ENCODE results near the gene CHST3. TPM values are rescaled to one million over a fixed set of nuclear protein-coding genes. Genes with fewer than 3 reads are reported as not detected.
"Not testable (repeated sequence)": the region's sequence is repeated elsewhere in the genome, so short reads cannot be mapped to it uniquely, and the experiment has no call there.

CHST3 gene
- total RNA-seq, 4 donors from 2014 or later: 41.2 to 56.4 (median 47.4) TPM

DNA sequence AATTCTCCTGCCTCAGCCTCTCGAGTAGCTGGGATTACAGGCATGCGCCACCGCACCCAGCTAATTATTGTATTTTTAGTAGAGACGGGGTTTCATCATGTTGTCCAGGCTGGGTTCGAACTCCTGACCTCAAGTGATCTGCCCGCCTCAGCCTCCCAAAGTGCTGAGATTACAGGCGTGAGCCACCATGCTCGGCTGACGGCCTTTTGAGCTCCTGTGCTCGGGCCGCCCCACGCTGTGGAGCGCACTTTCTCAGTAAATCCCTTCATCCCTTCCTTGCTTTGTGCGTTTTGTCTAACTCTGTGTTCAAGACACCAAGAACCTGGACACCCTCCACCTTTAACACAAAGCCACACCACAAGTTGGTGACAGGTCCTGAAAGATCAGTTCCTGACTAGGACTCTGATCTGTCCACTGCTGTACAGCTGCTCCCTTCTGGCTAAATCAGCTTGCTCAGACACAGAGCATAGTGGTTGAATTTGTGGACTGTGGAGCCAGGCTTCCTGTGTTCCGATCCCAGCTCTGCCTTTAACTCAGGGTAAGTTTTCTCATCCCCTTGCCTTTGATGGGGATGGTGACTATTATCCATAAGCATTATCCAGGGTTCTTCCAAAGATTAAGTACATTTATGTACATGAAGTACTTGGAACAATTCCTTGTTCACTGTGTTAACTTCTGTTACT is 20.1 kb downstream of the CHST3 start:
- no peak for DNase-seq (ENCODE audit: low spot score in 2 of 2)
- H3K9me3 ChIP-seq: no peaks in the 10 kb centered on the region
- TF ChIP-seq, protein P1, sequence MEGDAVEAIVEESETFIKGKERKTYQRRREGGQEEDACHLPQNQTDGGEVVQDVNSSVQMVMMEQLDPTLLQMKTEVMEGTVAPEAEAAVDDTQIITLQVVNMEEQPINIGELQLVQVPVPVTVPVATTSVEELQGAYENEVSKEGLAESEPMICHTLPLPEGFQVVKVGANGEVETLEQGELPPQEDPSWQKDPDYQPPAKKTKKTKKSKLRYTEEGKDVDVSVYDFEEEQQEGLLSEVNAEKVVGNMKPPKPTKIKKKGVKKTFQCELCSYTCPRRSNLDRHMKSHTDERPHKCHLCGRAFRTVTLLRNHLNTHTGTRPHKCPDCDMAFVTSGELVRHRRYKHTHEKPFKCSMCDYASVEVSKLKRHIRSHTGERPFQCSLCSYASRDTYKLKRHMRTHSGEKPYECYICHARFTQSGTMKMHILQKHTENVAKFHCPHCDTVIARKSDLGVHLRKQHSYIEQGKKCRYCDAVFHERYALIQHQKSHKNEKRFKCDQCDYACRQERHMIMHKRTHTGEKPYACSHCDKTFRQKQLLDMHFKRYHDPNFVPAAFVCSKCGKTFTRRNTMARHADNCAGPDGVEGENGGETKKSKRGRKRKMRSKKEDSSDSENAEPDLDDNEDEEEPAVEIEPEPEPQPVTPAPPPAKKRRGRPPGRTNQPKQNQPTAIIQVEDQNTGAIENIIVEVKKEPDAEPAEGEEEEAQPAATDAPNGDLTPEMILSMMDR (IDR thresholded peaks at IDR 0.05): no peak
- TF ChIP-seq EP300 (IDR thresholded peaks at IDR 0.05) (no peak), POLR2A (IDR thresholded peaks at IDR 0.05) (no peak)
- WGBS, 2 donors: 78 to 80% methylated on average over 15 of the region's 15 CpGs
- H3K27ac ChIP-seq: peak overlapping the region; percentile 66 to 99 (median 90)
- H3K27me3 ChIP-seq: no peaks in the 10 kb centered on the region
- H3K4me1 ChIP-seq: peaks cover 15 to 98% (median 78%) of the 10 kb centered on the region in 4 donors
- no peak overlapping the region for H3K4me3 ChIP-seq
- H3K36me3 ChIP-seq: no peaks in the 10 kb centered on the region

DNA sequence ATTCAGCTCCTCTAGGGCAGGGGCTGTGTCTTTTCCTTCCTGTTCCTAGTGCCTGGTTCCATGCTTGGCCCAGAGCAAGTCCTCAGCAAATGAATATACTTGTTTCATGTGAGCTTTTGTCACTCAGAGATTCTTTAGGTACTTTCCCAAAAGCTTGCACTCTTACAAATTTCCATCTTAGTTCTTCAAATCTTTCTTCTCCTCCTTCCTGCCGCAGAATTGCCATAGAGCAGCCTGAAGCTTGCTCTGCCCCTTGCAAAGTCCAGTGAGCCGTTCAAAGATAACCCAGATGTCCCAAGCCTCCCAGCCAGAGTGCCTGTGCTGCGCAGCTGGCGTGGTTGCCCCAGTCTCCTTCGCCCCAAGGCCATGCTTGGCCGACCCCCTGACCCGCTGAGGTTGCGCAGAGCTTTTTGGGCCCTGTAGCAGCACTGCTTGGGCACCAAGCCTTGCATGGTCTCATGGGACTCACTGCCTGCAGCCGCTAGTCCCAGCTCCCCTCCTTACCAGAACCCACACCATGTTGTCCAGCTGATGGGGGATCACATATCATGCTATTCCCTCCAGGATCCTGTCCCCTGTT is 20.7 kb downstream of the CHST3 start:
- no peak for DNase-seq (ENCODE audit: low spot score in 2 of 2)
- peaks cover 11 to 98% (median 74%) of the 10 kb centered on the region in 4 donors for H3K4me1 ChIP-seq

DNA sequence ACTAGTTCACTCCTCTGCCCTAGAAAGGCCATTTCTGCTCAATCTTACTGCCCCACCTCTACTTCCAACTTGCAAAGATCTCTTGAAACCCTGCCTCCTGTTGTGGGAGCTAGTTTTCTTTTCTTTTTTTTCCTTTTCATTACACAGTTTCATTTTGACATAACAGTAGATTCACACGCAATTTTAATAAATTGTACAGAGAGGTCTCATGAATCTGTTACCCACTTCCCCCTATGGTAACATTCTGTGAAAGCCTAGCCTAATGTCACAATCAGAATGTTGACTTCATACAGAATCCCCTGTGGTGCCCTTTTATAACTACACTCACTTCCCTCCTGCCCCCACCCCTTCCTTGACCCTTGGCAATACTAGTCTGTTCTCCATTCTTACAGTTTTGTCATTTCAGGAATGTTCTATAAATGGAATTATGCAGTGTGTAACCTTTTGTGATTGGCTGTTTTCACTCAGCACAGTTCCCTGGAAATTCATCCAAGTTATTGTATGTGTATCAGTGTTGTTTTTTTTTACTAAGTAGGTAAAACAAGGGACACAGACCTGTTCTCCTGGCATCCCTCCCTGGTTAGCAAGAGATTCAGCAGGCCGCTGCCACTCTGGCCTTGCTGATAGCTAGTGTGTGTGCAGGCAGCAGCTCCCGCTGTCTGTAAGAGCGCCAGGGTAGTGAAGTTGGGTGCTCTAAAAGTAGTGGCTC is 21.5 kb downstream of the CHST3 start:
- WGBS, 2 donors: 24 to 34% methylated on average over 4 of the region's 4 CpGs
- H3K27ac ChIP-seq: peak overlapping the region; percentile 71 to 99 (median 90)
- no peaks in the 10 kb centered on the region for H3K27me3 ChIP-seq
- TF ChIP-seq POLR2A (IDR thresholded peaks at IDR 0.05) (no peak), EP300 (IDR thresholded peaks at IDR 0.05) (peak; percentile 71 to 95)
- TF ChIP-seq, protein P1 (IDR thresholded peaks at IDR 0.05): peak in 2 of 5 experiments; percentile 41 to 57
- no peaks in the 10 kb centered on the region for H3K9me3 ChIP-seq
- H3K4me1 ChIP-seq: peaks cover 11 to 96% (median 70%) of the 10 kb centered on the region in 4 donors
- no peak overlapping the region for H3K4me3 ChIP-seq
- DNase-seq (ENCODE audit: low spot score in 2 of 2): peak in 1 of 2 donors; percentile 70
- H3K36me3 ChIP-seq: no peaks in the 10 kb centered on the region

More for the DNA sequence above, 20.7 kb downstream of the CHST3 start:
- WGBS, 2 donors: 30 to 52% methylated on average over 9 of the region's 9 CpGs
- Histone ChIP-seq H3K9me3 (no peaks in the 10 kb centered on the region), H3K27me3 (no peaks in the 10 kb centered on the region), H3K27ac (peak overlapping the region; percentile 66 to 99 (median 90)), H3K4me3 (no peak overlapping the region), H3K36me3 (no peaks in the 10 kb centered on the region)
- TF ChIP-seq, protein P1 (IDR thresholded peaks at IDR 0.05): no peak
- TF ChIP-seq POLR2A (IDR thresholded peaks at IDR 0.05): no peak
- no peak for TF ChIP-seq EP300 (IDR thresholded peaks at IDR 0.05)

DNA sequence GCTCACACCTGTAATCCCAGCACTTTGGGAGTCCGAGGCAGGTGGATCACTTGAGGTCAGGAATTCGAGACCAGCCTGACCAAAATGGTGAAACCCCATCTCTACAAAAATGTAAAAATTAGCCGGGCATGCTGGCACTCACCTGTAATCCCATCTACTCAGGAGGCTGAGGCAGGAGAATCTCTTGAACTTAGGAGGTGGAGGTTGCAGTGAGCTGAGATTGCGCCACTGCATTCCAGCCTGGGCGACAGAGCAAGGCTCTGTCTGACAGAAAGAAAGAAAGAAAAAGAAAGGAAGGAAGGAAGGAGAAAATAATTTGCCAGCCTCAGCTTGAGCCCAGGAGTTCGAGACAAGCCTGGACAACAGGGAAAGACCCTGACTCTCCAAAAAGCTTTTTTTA is 24.7 kb downstream of the CHST3 start:
- not testable (repeated sequence) for H3K27me3 ChIP-seq, H3K36me3 ChIP-seq, H3K9me3 ChIP-seq, H3K4me3 ChIP-seq
- Histone ChIP-seq H3K4me1 (peaks cover 11 to 94% (median 48%) of the 10 kb centered on the region in 4 donors), H3K27ac (peak overlapping the region in 3 of 4 donors; percentile 22 to 99 (median 98))
- DNase-seq (ENCODE audit: low spot score in 2 of 2): peak in 1 of 2 donors; percentile 9
- WGBS, 2 donors: 87 to 89% methylated on average over 6 of the region's 6 CpGs

DNA sequence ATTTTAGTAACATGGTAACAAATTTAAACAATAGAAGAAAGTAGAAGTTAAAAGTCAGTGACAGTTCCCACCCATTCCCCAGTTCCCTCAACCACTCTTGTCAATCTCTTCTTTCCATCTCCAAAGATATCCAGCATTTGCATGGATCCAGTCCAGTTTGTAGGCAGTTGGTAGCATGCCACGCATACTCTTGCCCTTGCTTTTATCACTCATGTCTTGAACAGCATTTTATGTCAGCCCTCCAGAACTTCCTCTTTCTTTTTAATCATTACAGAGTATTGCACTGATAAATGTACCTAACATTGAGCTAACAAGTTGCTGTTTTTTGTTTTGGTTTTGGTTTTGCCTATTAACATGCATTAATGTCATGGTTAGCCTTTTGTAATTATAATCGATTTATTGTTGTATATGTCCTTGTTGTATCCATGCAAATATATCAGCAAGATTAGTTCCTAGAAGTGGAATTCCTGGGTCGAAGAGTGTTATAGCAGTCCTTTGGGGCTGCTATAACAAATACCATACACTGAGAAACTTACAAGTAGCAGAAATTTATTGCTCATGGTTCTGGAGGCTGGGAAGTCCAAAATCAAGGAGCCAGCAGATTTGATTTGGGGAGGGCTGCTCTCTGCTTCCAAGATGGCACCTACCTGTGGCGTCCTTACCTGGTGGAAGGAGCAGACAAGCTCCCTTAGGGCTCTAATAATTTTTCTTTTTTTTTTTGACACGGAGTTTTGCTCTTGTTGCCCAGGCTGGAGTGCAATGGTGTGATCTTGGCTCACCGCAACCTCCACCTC is 25.7 kb downstream of the CHST3 start:
- Histone ChIP-seq H3K36me3 (no peaks in the 10 kb centered on the region), H3K27ac (peak overlapping the region in 2 of 4 donors; percentile 98 to 99), H3K9me3 (no peaks in the 10 kb centered on the region), H3K4me3 (no peak overlapping the region), H3K4me1 (peaks cover 3 to 88% (median 39%) of the 10 kb centered on the region in 4 donors), H3K27me3 (no peaks in the 10 kb centered on the region)
- no peak for DNase-seq (ENCODE audit: low spot score in 2 of 2)
- WGBS, 2 donors: 57 to 74% methylated on average over 6 of the region's 6 CpGs
- TF ChIP-seq, protein P1 (IDR thresholded peaks at IDR 0.05): no peak
- no peak for TF ChIP-seq POLR2A (IDR thresholded peaks at IDR 0.05)
- TF ChIP-seq EP300 (IDR thresholded peaks at IDR 0.05): no peak

Measured in tibial nerve (tissue), 4 donors.